Amniotic stem cell (primary cell): Measurements from ENCODE around the gene PSMA1.
A peak's percentile ranks its signal among the peaks of the same experiment; 100 is the strongest.
"Not testable (repeated sequence)": the region's sequence is repeated elsewhere in the genome, so short reads cannot be mapped to it uniquely, and the experiment has no call there.

Experiments used
- DNase-seq: peaks from one replicate; lab custom pipeline; 2025; lab: John Stamatoyannopoulos, UW

Gene PSMA1

GRCh38 chr11:14519917-14520746 lies at the start of gene PSMA1:
Gene PSMA1, minus strand, starts transcription at chr11:14520386. Its CDS starts 87 bp downstream, at chr11:14520299.
- peak; percentile 95 for DNase-seq

DNA sequence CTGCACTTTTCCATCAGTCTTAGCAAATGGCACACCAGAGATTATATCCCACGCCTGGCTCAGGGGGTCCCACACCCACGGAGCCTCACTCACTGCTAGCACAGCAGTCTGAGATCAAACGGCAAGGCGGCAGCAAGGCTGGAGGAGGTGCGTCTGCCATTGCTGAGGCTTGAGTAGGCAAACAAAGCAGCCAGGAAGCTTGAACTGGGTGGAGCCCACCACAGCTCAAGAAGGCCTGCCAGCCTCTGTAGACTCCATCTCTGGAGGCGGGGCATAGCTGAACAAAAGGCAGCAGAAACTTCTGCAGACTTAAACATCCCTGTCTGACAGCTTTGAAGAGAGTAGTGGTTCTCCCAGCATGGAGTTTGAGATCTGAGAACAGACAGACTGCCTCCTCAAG lies 49.3 kb upstream of the PSMA1 start:
- DNase-seq: not testable (repeated sequence)

DNA sequence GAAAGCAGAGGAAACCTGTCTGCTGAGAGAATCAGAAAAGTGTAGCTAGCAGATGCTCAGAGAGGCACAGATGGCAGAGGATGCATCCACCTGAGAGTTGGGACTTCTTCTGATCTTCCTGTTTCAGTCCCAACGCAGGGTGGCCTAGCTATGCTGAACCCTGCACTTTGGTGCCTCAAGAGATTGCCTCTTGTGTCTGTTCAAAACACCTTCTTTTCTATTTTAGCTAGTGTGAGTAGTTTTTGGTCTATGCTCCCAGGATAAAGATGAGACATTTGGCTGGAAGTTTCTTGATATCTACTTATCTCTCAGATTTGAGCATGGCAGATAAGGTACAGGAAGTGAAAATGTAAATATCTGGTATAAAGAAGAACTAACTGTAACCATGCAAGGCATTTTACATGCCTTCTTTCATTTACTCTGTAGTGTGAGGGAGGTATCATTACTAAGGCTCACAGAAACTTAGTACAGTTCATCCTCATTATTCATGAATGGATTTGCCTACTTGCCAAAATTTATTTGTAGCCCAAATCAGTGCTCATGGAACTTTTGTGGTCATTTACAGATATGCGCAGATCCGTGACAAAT lies 47.0 kb upstream of the PSMA1 start:
- no peak for DNase-seq

- no peak for DNase-seq
Observed at GRCh38 chr11:14566331-14567063, 46.3 kb upstream of the PSMA1 start.

DNA sequence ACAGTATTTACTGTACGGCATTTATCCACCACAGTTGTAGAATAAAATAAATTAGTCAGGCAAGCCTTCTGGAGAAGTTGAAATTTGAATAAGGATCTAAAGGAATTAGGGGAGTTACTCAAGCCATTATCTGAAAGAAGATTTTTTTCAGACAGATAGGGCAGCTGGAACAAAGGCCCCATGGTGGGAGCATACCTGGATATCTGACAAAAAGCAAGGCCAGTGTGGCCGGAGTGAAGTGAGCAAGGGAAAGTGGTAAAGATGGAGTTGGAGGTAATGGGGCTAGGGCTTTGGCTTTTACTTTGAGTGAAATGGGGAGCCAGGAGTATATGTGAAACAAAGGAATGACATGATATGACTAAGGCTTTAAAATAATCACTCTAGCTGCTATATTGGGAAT lies 45.7 kb upstream of the PSMA1 start:
- no peak for DNase-seq

GRCh38 chr11:14555818-14556217 lies 35.6 kb upstream of the PSMA1 start:
- DNase-seq: no peak

GRCh38 chr11:14554959-14555358 lies 34.8 kb upstream of the PSMA1 start:
- no peak for DNase-seq

- DNase-seq: no peak
Observed at GRCh38 chr11:14552089-14552488, 31.9 kb upstream of the PSMA1 start.

- DNase-seq: no peak
Observed at GRCh38 chr11:14551380-14551779, 31.2 kb upstream of the PSMA1 start.

- no peak for DNase-seq
Observed at GRCh38 chr11:14549891-14550290, 29.7 kb upstream of the PSMA1 start.

DNA sequence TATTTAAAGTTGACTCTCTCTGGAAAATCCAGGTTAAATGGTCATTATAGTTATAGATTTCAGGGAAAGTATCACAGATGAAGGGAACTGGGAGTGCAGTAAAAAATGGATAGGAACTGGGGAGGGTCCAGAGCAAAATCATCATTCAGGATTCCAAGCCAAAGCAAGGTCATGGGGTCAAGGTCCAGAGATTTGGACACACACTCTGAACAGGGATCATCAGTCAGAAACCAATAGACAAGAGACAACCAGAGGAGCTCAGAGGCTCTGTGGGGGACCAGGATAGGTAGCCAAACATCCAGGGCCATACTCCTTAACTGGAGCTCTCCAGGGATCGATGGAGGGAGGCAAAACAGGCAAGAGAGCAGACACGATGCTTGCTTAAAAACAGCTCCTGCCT lies 27.3 kb upstream of the PSMA1 start:
- no peak for DNase-seq

DNA sequence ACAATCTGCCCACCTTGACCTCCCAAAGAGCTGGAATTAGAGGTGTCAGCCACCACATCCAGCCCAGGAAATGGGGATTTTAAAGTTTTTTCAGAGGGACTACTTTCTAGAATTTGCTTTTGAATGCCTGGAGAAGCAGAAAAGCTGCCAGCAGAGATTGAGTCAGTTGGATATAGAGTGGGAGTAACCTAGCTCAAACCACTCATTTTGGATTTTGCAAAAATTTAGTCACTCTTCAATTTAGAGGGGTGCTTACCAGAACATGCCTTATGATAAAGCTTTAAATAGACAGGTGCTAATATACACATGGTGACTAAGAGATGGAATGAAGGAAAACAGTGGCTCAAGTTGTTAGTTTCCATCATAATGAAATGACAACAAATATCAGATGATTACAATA lies 26.5 kb upstream of the PSMA1 start:
- DNase-seq: no peak

GRCh38 chr11:14544611-14545010 lies 24.4 kb upstream of the PSMA1 start:
- DNase-seq: no peak

DNA sequence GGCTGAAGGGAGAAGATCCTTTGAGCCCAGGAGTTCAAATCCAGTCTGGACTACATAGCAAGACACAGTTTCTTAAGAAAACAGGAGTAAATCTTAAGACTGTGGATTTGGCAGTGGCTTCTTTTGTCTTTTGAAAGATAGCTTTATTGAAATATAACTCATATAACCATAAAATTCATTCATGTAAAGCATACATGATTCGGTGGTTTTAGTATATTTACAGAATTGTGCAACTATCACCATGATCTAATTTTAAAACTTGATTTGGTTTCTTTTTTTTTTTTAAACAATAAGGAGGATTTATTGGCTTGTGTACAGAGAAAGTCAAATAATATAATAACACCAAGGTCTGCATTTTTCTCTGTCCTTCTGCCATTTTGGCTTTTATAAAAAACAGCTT lies 23.1 kb upstream of the PSMA1 start:
- DNase-seq: no peak

DNA sequence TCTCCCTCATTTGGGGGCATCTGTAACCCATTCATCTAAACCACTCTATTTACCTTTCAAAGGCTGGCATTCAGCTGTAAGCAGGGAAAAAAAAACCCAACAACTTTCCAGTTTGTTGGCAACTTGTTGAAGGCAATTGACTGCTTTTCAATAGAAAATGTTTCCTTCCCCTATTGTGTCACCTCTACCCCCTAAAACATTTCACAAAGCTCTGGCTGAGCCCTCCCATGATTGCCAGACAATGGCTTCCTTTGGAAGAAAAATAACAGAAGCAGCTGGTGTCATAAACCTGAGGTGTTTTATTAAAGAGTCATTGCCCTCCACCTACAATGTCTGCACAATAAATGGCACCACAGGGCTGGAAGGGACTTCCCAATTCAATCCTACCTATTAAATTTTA lies 22.1 kb upstream of the PSMA1 start:
- no peak for DNase-seq

GRCh38 chr11:14541192-14541947 lies 21.2 kb upstream of the PSMA1 start:
- no peak for DNase-seq

GRCh38 chr11:14539982-14540421 lies 19.8 kb upstream of the PSMA1 start:
- no peak for DNase-seq

DNA sequence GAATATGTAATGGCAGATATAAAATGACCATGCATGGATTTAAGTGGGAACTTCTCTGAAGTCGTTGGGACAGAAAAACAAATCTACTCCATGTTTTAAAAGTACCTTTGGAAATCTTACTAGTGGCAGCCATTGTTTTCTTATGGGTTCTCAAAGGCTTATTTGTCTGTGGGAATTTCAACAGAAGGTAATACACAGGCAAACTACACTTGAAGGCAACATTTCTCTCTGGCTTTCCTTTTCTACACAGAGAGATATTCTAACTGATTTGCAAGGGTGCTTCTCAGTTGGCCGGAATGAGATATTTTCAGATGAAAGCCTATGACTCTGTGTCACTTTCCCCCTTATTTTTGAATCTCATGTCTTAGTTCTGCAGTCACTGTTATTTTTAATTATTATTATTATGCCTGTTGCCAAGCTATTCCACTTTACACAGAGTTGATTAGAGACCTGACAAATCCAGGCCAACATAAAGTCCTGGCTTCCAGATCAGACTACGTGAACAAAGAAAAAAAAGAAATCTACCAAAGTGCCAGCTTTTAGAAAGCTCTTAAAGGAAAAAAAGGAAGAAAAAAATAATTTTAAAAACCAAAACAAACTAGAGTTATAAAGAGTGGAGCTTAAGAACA lies 18.9 kb upstream of the PSMA1 start:
- DNase-seq: no peak

- no peak for DNase-seq
Observed at GRCh38 chr11:14538271-14538925, 18.2 kb upstream of the PSMA1 start.

DNA sequence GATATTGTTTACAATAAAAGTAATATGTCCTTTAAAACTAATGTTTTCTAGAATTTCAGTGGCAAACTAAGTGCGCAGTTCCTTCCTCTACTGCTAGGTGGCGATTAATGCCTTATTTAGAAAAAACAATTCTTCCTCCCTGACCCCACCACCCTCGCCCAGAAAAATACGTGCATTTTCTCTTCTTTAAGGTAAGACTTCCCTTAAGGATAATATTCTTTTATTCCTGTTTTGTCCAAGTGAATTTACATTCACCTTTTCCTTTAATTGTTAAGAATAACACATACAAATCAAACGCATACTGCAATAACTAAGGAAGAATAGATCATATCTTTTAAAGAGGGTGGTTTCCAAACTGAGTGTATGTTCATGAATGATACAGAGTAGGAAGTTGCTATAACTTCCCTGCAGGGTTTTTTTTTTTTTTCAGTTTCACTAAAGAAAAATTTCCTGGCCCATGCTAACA lies 17.0 kb upstream of the PSMA1 start:
- DNase-seq: no peak

DNA sequence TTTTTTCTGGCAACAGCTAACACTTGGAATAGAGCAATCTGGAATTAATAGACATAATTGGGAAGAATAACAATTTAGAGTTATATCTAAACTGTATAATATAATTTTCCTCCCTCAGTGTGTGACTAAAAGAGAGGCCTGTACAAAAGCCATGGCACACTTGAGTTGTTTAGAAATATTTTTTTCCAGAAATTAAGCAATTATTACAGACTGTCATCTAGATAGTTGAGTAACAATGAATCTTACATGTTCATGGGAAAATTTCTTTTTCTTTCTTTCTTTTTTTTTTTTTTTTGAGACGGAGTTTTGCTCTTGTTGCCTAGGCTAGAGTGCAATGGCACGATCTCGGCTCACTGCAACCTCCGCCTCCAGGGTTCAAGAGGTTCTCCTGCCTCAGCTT lies 15.0 kb upstream of the PSMA1 start:
- not testable (repeated sequence) for DNase-seq
